ENCODE results near the gene DBNDD2. TPM values are rescaled to one million over a fixed set of nuclear protein-coding genes. Genes with fewer than 3 reads are reported as not detected.

DBNDD2 gene
- total RNA-seq, 1 experiment from 2014 or later, result 5.7 TPM

DNA sequence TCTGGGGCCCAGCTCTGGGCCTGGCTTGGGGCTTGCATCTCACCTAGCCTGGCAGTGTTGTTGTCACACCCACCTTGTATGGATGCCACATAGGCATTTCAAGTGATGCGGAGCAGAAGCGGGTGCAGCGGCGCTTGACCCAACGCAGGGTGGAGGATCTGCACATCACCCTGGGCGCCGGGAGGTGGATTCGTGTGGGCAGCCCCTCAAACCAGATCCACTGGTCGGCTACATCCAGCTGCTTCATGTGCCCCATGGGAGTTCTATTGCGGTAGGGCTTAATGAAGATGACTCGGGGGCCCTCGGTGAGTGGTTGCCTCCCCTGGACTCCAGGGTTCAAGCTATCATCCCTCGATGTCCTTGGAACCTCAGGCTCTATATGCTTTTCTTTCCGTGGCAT, 33.1 kb upstream of the DBNDD2 start:
- in situ Hi-C loops (cut with HindIII; ENCODE audit: low sequenced_read_pairs), result no loop called here

GRCh38 chr20:45377269-45377668, 30.8 kb upstream of the DBNDD2 start:
- no peak for DNase-seq (ENCODE audit: low spot score)
- in situ Hi-C loops (cut with HindIII; ENCODE audit: low sequenced_read_pairs), result no loop called here

More for the DNA sequence above, 33.1 kb upstream of the DBNDD2 start:
- DNase-seq (ENCODE audit: low spot score), result no peak

DNA sequence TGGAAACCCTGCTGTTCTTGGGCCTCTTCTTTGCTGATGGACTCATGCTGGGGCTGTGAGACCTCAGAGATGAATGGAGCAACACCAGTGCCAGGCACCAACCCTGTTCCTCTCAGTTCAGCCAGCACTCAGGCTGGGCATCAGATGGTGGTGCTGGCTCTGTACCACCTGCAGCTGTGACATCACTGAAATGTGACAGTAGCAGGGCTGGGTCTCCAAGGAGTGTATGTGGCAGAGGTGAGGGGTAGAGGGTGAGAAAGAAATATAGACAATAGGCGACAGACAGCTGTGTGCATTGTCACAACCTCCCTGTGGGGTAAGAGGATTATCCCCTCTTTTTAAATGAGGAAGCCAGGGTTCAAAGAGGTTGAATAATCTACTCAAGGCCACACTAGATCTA, 29.9 kb upstream of the DBNDD2 start, which contains the start of gene TP53TG5:
Gene TP53TG5, minus strand, starts transcription at position 135 of the 400 bp plus-strand sequence. Its CDS starts 89 bp downstream, at position 46.
- DNase-seq (ENCODE audit: low spot score), result no peak
- in situ Hi-C loops (cut with HindIII; ENCODE audit: low sequenced_read_pairs), result no loop called here

DNA sequence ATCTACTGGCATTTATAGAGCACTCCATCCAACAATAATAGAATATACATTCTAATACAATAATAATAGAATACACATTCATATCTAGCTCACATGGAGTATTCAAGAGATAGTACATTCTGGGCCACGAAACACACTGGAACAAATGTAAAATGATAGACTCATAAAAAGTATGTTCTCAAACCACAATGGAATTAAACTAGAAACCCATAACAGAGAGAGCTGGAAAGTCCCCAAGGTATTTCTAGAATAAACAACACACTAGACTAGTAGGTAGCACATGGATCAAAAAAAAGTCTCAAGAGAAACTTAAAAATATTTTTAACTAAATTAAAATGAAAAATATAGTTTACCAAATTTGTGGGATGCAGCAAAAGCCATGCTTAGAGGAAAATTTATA, 20.8 kb upstream of the DBNDD2 start:
- in situ Hi-C loops (cut with HindIII; ENCODE audit: low sequenced_read_pairs), result no loop called here
- no peak for DNase-seq (ENCODE audit: low spot score)

GRCh38 chr20:45390931-45391330, 17.2 kb upstream of the DBNDD2 start:
- DNase-seq (ENCODE audit: low spot score), result no peak
- in situ Hi-C loops (cut with HindIII; ENCODE audit: low sequenced_read_pairs), result no loop called here

- in situ Hi-C loops (cut with HindIII; ENCODE audit: low sequenced_read_pairs), result no loop called here
- DNase-seq (ENCODE audit: low spot score), result no peak
Observed at GRCh38 chr20:45391559-45391958, 16.5 kb upstream of the DBNDD2 start.

DNA sequence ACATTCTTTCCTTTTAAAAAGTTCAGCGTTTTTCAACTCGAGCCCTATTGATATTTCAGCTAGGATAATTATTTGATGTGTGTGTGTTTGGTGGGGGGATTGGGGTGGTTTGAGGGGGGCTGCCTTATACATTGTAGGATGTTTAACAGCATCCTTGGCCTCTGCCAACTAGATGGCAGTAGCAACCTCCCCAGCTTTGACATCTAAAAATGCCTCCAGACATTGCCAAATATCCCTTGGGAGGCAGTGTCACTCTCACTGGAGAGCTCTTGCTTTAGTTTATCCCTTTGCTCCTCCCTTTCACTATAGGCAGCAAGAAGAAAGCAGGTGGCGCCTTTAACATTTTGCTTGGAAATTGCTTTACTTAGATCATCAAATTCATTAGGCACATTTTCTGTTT, 15.4 kb upstream of the DBNDD2 start:
- no peak for DNase-seq (ENCODE audit: low spot score)
- in situ Hi-C loops (cut with HindIII; ENCODE audit: low sequenced_read_pairs), result no loop called here

DNA sequence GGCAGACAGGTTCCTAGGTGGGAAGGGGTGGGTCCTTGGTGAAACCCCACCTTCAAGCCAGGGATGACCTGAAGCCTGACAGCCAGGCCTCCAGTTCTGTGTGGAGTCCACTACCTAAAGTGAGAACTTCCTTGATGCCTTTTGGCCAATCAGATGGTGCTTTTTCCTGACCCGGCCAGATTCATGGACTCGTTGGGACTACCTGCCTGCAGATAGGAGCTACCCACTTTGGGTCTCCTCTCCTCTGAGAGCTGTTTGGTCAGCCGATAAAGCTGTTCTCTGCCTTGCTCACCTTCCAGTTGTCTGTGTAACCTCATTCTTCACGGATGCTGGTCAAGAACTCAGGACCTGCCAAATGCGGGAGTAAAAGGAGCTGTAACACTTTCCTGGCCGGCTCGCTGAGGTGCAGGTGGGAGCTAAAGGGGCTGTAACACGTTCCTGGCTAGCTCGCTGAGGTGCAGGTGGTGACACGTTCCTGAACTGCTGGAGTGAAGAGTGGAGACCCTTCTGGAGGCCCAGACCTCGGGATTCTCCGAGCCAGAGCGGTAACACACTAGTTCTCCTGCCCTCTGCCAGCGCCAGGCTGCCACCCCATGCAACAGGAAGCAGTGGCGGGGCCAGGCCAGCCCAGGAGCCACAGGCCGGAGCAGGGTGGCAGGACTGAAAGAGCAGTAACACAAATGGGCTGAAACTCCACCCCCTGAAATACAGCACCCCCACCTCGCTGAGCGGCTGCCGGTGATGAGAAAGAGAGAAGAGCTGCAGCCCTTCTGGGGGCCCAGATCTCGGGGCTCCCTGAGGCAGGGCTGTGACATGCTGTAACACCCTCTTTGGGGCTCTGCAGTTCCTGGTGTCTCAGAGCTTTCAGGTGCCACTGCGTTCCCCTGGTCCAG, 13.6 kb upstream of the DBNDD2 start:
- no peak for DNase-seq (ENCODE audit: low spot score)
- in situ Hi-C loops (cut with HindIII; ENCODE audit: low sequenced_read_pairs), result no loop called here

DNA sequence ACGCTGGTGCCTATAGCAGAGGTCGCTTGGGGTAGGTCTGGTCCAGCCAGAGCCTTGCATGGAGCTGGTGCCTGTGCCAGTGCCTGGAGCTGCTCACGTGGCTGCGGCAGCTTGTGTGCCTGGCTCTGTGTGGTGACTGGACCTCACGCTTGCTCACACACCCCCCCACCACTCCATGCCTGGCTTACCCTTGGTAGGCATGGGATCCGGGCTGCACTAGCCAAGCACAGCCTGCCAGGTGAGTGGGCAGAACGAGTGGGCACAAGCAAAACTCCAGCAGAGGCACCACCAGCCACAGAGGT, 13.0 kb upstream of the DBNDD2 start:
- DNase-seq (ENCODE audit: low spot score), result no peak
- in situ Hi-C loops (cut with HindIII; ENCODE audit: low sequenced_read_pairs), result no loop called here

DNA sequence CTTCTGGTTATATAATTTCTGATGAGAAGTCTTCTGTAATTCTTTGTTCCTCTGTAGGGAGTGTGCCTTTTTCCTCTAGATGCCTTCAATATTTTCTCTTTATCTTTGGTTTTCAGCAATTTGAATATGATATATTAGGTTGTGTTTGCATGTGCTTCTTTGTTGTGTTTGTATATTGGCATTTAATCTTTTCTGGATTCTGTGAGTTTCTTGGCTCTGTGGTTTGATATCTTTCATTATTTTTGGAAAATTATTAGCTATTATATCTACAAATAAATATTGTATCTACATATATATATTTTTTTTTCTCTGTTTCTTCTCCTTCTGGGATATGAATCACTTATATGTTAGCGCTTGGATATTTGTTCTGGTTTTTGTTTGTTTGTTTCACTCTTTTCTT, 9.1 kb upstream of the DBNDD2 start:
- no peak for DNase-seq (ENCODE audit: low spot score)
- in situ Hi-C loops (cut with HindIII; ENCODE audit: low sequenced_read_pairs), result no loop called here

DNA sequence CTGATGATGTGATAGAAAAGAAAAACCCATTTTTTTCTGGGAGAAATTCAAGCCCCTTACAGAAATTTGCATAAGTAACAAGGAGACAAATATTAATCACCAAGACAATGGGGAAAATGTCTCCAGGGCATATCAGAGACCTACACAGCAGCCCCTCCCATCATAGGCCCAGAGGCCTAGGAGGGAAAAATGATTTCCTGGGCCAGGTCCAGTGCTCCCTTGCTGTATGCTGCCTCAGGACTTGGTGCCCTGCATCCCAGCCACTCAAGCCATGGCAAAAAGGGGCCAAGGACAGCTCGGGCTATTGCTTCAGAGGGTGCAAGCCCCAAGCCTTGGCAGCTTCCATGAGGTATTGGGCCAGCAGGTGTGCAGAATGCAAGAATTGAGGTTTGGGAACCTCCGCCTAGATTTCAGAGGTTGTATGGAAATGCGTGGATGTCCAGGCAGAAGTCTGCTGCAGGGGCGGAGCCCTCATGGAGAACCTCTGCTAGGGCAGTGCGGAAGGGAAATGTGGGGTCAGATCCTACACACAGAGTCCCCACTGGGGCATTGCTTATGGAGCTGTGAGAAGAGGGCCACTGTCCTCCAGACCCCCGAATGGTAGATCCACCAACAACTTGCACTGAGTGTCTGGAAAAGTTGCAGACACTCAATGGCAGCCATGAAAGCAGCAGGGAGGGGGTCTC, 7.6 kb upstream of the DBNDD2 start:
- in situ Hi-C loops (cut with HindIII; ENCODE audit: low sequenced_read_pairs), result no loop called here
- DNase-seq (ENCODE audit: low spot score), result no peak

- in situ Hi-C loops (cut with HindIII; ENCODE audit: low sequenced_read_pairs), result no loop called here
- DNase-seq (ENCODE audit: low spot score), result no peak
Observed at GRCh38 chr20:45402946-45403345, 5.1 kb upstream of the DBNDD2 start.

DNA sequence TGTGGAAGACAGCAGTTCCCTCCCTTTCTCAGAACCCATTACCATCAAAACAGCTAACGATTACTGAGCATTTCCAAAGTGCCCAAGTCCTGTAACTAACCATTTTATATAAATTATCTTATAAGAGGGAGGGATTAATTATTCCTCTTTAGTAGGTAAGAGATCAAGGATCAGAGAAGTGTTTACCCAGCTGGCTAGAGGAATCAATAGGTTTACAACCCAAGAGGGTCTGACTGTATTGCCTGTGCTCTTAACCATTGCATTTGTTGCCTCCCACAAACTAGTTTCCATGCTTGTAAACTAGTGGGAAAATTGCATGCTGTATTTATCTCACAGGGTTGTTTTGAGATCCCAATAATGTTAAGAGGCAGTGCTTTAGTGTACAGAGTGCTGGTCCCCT, 3.7 kb upstream of the DBNDD2 start:
- in situ Hi-C loops (cut with HindIII; ENCODE audit: low sequenced_read_pairs), result no loop called here
- no peak for DNase-seq (ENCODE audit: low spot score)

DNA sequence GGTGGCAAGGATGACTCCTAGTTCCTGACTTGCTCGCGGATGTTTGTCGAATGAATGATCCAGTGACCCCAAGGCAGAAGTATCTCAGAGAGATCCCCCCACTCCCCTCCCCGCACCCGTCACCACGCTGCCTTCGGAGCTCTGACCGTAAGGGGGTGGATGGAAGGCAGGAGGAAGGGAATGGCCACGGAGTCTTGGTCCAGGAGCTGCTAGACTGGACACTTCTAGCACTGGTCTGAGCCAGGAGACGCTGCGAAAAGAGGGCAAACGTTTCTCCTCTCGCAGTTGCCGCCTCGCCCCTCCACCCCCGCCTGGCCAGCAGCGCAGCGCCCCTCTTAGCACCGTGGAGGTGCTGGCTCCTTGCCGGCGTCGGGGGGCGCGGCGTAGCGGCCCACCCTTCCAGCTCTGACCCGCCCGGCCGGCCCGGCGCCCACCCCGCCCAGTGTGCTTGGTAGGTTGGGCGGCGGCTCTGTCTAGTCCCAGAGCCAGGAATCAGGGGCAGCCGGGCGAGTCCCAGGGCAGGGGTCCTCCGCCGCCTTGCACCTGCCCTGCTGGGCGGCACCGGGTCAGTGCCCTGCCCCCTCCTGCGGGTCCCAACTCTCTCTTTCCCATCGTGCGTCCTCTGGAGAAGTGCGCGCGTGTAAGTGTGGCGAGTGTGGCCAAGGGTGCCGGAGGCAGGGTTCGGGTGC, 2.4 kb upstream of the DBNDD2 start:
- DNase-seq (ENCODE audit: low spot score), result peak; percentile 54

DNA sequence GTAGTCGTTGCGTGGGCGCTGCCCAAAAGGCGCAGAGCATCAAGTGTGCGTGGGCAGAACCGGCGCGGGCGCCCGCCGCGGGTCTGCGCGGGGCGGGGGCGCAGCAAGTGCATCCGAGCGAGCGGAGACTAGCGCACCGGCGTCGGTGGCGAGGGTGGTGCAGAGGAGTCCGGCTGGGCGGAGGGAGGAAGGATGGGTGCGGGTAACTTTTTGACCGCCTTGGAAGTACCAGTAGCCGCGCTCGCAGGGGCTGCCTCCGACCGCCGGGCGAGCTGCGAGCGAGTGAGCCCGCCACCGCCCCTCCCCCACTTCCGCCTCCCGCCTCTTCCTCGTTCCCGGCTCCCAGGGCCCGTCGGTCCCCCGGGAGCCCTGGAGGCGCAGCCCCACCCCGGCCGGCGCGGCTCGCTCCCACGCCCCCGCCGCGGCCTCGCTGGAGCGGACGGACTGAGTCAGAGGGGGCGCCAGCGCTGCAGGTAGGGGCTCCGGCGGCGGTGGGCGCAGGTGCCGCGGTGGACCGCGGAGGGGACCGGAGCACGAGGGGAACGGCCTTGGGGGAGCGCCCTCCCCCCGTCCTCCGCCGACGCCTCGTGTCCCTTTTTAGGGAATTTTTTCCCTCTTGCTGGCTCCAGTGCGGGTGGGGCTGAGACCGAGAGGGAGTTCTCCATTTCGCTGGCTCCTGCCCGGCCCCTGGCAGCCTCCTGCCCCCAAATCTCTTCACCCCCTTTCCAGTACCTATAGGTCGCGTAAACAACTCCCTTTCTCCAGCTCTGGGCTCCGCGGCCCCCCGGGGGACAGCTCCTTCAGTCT, 1.6 kb upstream of the DBNDD2 start:
- DNase-seq (ENCODE audit: low spot score), result peak; percentile 54
- in situ Hi-C loops (cut with HindIII; ENCODE audit: low sequenced_read_pairs), result no loop called here

More for the DNA sequence above, 2.4 kb upstream of the DBNDD2 start:
- in situ Hi-C loops (cut with HindIII; ENCODE audit: low sequenced_read_pairs), result no loop called here

GRCh38 chr20:45407067-45407745, 883 bp upstream of the DBNDD2 start:
- DNase-seq (ENCODE audit: low spot score), result peak; percentile 78
- in situ Hi-C loops (cut with HindIII; ENCODE audit: low sequenced_read_pairs), result no loop called here

GRCh38 chr20:45408646-45409213, 641 bp downstream of the DBNDD2 start:
- in situ Hi-C loops (cut with HindIII; ENCODE audit: low sequenced_read_pairs), result no loop called here
- DNase-seq (ENCODE audit: low spot score), result no peak

GRCh38 chr20:45409521-45410272, 1.6 kb downstream of the DBNDD2 start:
- in situ Hi-C loops (cut with HindIII; ENCODE audit: low sequenced_read_pairs), result no loop called here
- no peak for DNase-seq (ENCODE audit: low spot score)
